K562 (cell line): Measurements from ENCODE around the gene OR8B12. TPM values are rescaled to one million over a fixed set of nuclear protein-coding genes. Genes with fewer than 3 reads are reported as not detected.

ENCODE experiments used
- ATAC-seq: fragments of 200-7000 bp; cut with Tn5 transposase; 3 replicates; pipeline ENCODE4 v1.9.1; 2020; ENCODE audit warnings: moderate library complexity
- BruUV-seq: library from RNA; stranded (reverse); fragments of 400-500 nt; replicated peaks from 2 replicates; lab custom pipeline; 2021; lab: Mats Ljungman, UMichigan
- CTCF ChIA-PET: fragments of 300-600 bp; formaldehyde crosslinking; extraction: SDS; loops from one replicate; lab custom pipeline; 2021; ENCODE audit warnings: low intra/inter-chr PET ratio; lab: Yijun Ruan, JAX
- POLR2A ChIA-PET: fragments of 300-600, 350-650 bp; sonication (Branson Sonifier 250); formaldehyde crosslinking; extraction: SDS; loops from one replicate; lab custom pipeline; 2021; ENCODE audit warnings: antibody characterized with exemption, inconsistent platforms; lab: Yijun Ruan, JAX
- DNase-seq, 4 experiments: peaks; one replicate each; pipeline versions ENCODE4 v3.0.0 to v3.0.0-alpha.2; 2011 to 2018; ENCODE audit warnings: low spot score in 3 of 4, mixed read lengths in 3 of 4; ENCODE audit errors: extremely low read depth in 1 of 4
- FAIRE-seq: peaks from 2 replicates; lab custom pipeline; 2011; peaks lifted over from hg19 to GRCh38; lab: Jason Lieb, UNC
- H2AFZ ChIP-seq: 2 replicates; pipeline ENCODE4 v1.6.0; 2011; ENCODE audit warnings: low read depth, low read length, control low read depth, inconsistent platforms
- H3K27ac ChIP-seq: fragments of 200-600 bp; 3 replicates; pipeline ENCODE4 v1.8.0; 2011; ENCODE audit warnings: low read depth, mild to moderate bottlenecking, control low read depth, inconsistent platforms, low read length, moderate library complexity, mixed read lengths; ENCODE audit errors: extremely low read depth
- H3K27me3 ChIP-seq, 2 experiments: fragments of 300-600 bp in 1 of 2; 2 replicates in 1 of 2; 3 replicates in 1 of 2; pipeline versions ENCODE4 v1.6.0 to v1.8.0; 2011; ENCODE audit warnings: inconsistent platforms in 2 of 2, low read length in 2 of 2, mild to moderate bottlenecking in 1 of 2, mixed read lengths in 1 of 2, moderate library complexity in 1 of 2; ENCODE audit not compliant: control insufficient read depth in 2 of 2, insufficient read depth in 2 of 2
- H3K36me3 ChIP-seq: fragments of 300-600 bp; 3 replicates; pipeline ENCODE4 v1.8.0; 2011; ENCODE audit warnings: mild to moderate bottlenecking, low read length, inconsistent platforms; ENCODE audit not compliant: control insufficient read depth, insufficient read depth
- H3K4me1 ChIP-seq, 2 experiments: fragments of 200-600 bp in 1 of 2; replicated peaks in 1 of 2; 2 replicates in 1 of 2; 3 replicates in 1 of 2; pipeline versions ENCODE4 v1.5.1 to v1.8.0; 2011; ENCODE audit warnings: inconsistent platforms in 2 of 2, low read length in 2 of 2, mild to moderate bottlenecking in 1 of 2, mixed read lengths in 1 of 2, moderate library complexity in 1 of 2; ENCODE audit not compliant: control insufficient read depth in 2 of 2, insufficient read depth in 2 of 2
- H3K4me2 ChIP-seq: 2 replicates; pipeline ENCODE4 v1.6.1; 2011; ENCODE audit warnings: low read length, control low read depth, inconsistent platforms, mixed read lengths; ENCODE audit not compliant: insufficient read depth
- H3K4me3 ChIP-seq: fragments of 200-600 bp; sonication (generic), shearing (Covaris generic); 2 replicates; pipeline ENCODE4 v1.5.1; 2016; ENCODE audit warnings: control low read depth, inconsistent platforms
- H3K79me2 ChIP-seq: fragments of 200-600 bp; 3 replicates; pipeline ENCODE4 v1.8.0; 2011; ENCODE audit warnings: low read length, inconsistent platforms; ENCODE audit not compliant: control insufficient read depth, insufficient read depth
- H3K9ac ChIP-seq, 2 experiments: 2 replicates each; pipeline versions ENCODE4 v1.6.0 to v1.6.1; 2011; ENCODE audit warnings: low read depth in 2 of 2, low read length in 2 of 2, control low read depth in 1 of 2, inconsistent platforms in 1 of 2, mild to moderate bottlenecking in 1 of 2, mixed read lengths in 1 of 2; ENCODE audit not compliant: insufficient read depth in 1 of 2
- H3K9me1 ChIP-seq: one replicate; pipeline ENCODE4 v1.6.0; 2011; ENCODE audit warnings: inconsistent platforms, mild to moderate bottlenecking, low read length, moderate library complexity; ENCODE audit not compliant: control insufficient read depth, insufficient read depth
- H3K9me3 ChIP-seq: replicated peaks from 2 replicates; pipeline ENCODE4 v1.5.1; 2011; ENCODE audit warnings: low read depth, low read length, inconsistent platforms; ENCODE audit not compliant: control insufficient read depth, insufficient read depth
- H4K20me1 ChIP-seq: replicated peaks from 2 replicates; pipeline ENCODE4 v1.6.1; 2011; ENCODE audit warnings: low read length, inconsistent platforms, mixed read lengths; ENCODE audit not compliant: control insufficient read depth, insufficient read depth
- CBX5 ChIP-seq: IDR thresholded peaks from 2 replicates; pipeline ENCODE4 v1.6.1; 2014; ENCODE audit warnings: low read depth, borderline replicate concordance
- E2F5 ChIP-seq: sonication (generic); formaldehyde crosslinking; IDR thresholded peaks from 2 replicates; pipeline ENCODE4 v1.8.0; 2022; ENCODE audit warnings: mild to moderate bottlenecking, missing genetic modification reagents
- HEY1 ChIP-seq: fragments of 250-450 bp; sonication (Bioruptor Pico); IDR thresholded peaks from 2 replicates; pipeline ENCODE4 v1.5.0; 2020; ENCODE audit warnings: mild to moderate bottlenecking, moderate library complexity, borderline replicate concordance
- LARP7 ChIP-seq: fragments of 450-650 bp; IDR thresholded peaks from 2 replicates; pipeline ENCODE4 v1.6.1; 2016
- TFAM ChIP-seq: fragments of 250-450 bp; sonication (Bioruptor Pico); conservative IDR thresholded peaks from 2 replicates; pipeline ENCODE4 v1.5.0; 2021; ENCODE audit warnings: mild to moderate bottlenecking, moderate library complexity
- XRCC3 ChIP-seq: fragments of 450-650 bp; IDR thresholded peaks from 2 replicates; pipeline ENCODE4 v1.6.1; 2017; ENCODE audit warnings: mild to moderate bottlenecking, moderate library complexity
- ZBTB11 ChIP-seq, 3 experiments: fragments of 200-800 bp in 1 of 3; fragments of 250-450 bp in 1 of 3; fragments of 450-650 bp in 1 of 3; sonication (Bioruptor Pico) in 1 of 3; sonication (Bioruptor generic) in 1 of 3; formaldehyde crosslinking in 1 of 3; IDR thresholded peaks; 2 replicates each; pipeline versions ENCODE4 v1.6.1 to v1.8.0; 2016 to 2022; ENCODE audit warnings: mild to moderate bottlenecking in 2 of 3, missing genetic modification characterization in 2 of 3, missing compliant biosample characterization in 1 of 3, moderate library complexity in 1 of 3
- ZNF212 ChIP-seq: fragments of 450-650 bp; formaldehyde crosslinking; IDR thresholded peaks from 2 replicates; pipeline ENCODE4 v1.4.0; 2020; ENCODE audit warnings: mild to moderate bottlenecking
- ZSCAN32 ChIP-seq: fragments of 450-650 bp; formaldehyde crosslinking; IDR thresholded peaks from 2 replicates; pipeline ENCODE4 v1.4.0; 2020; ENCODE audit warnings: mild to moderate bottlenecking, moderate library complexity
- WGBS: fragments of 100-300 bp; shearing (Covaris generic); methylation state at CpG from one replicate; pipeline ENCODE4 v1.1.6; 2016; ENCODE audit warnings: low coverage, mixed read lengths; ENCODE audit not compliant: insufficient coverage; ENCODE audit errors: missing lambda C conversion rate; 5-methylcytosine and 5-hydroxymethylcytosine counted together
- in situ Hi-C: fragments of 300-500 bp; cut with MboI; formaldehyde crosslinking; loops from 4 replicates; pipeline ENCODE4 v1.15.0; 2018; ENCODE audit warnings: inconsistent platforms, mixed read lengths
- intact Hi-C: fragments of 100-400 bp; cut with micrococcal nuclease; formaldehyde crosslinking; loops from 2 replicates; pipeline ENCODE4 v1.14.2; 2022
- polyA plus RNA-seq, 8 experiments: library from polyadenylated mRNA; depleted of rRNA in 4 of 8; stranded (reverse) in 5 of 8; unstranded in 3 of 8; fragments of >200 nt; fragmentation: Nextera tagmentation in 2 of 8; fragmentation: Illumina TruSeq in 1 of 8; extraction: Ambion mirVana in 2 of 8; extraction: Trizol in 1 of 8; gene quantifications; 2 replicates each; pipeline versions ENCODE4 v1.2.1 to v1.2.3, GENCODE V29; 2011 to 2014; ENCODE audit warnings: inconsistent platforms in 1 of 8, missing spikeins in 1 of 8
- total RNA-seq, 7 experiments: library from RNA; depleted of rRNA in 6 of 7; stranded (reverse); fragments of >200 nt in 6 of 7; fragmentation: Illumina TruSeq in 2 of 7; extraction: Trizol in 2 of 7; gene quantifications; 2 replicates each; pipeline versions ENCODE4 v1.2.1 to v1.2.3, GENCODE V29; 2011 to 2021; ENCODE audit warnings: low replicate concordance in 1 of 7
- TF ChIP-seq, protein P1 (sequence below), 2 experiments: fragments of 450-650 bp in 1 of 2; sonication (generic) in 1 of 2; formaldehyde crosslinking in 1 of 2; IDR thresholded peaks in 1 of 2; conservative IDR thresholded peaks in 1 of 2; 2 replicates each; pipeline versions ENCODE4 v1.6.1 to v1.8.1; 2016 to 2023; ENCODE audit warnings: mild to moderate bottlenecking in 2 of 2, moderate library complexity in 2 of 2, inconsistent platforms in 1 of 2, missing genetic modification reagents in 1 of 2
- TF ChIP-seq, protein P2 (sequence below): fragments of 250-450 bp; sonication (Bioruptor Pico); IDR thresholded peaks from 2 replicates; pipeline ENCODE4 v1.4.0; 2020
- TF ChIP-seq, protein P3 (sequence below): fragments of 250-450 bp; sonication (Bioruptor Pico); IDR thresholded peaks from 2 replicates; pipeline ENCODE4 v1.4.0; 2020; ENCODE audit warnings: mild to moderate bottlenecking

OR8B12 gene
- total and polyA plus RNA-seq, 9 of the 15 experiments (the other 6 are each of a cell fraction or from before 2014, with no cell fraction given): 0.06 TPM; not detected in 8

DNA sequence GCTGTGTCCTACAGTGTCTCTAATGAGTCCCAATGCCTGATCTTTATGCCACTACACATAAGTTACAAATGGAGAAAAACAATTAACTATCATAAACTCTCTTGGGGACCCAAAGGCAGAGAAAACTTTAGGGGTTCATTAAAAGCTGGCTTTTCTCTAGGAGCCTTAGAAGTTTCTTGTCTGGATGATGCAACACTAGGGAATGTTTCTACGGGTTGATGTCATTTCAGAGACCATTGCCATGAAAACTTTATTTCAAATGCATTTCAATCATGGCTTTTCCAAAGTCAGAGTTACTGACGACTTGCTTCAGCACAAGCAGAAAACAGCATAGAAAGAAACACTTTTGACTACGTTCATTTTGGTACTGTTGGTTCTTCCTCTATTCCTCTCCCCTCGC, 8.5 kb upstream of the OR8B12 start (continued):
- TF ChIP-seq, protein P1, sequence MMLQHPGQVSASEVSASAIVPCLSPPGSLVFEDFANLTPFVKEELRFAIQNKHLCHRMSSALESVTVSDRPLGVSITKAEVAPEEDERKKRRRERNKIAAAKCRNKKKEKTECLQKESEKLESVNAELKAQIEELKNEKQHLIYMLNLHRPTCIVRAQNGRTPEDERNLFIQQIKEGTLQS (IDR thresholded peaks at IDR 0.05): peak; percentile 92
- TF ChIP-seq, protein P1 (CRISPR knock-in tag; conservative IDR thresholded peaks at IDR 0.05): no peak
- no peak for TF ChIP-seq XRCC3
- TF ChIP-seq ZSCAN32 (CRISPR knock-in tag): peak; percentile 81; the same call in 1 of the 2 replicates

DNA sequence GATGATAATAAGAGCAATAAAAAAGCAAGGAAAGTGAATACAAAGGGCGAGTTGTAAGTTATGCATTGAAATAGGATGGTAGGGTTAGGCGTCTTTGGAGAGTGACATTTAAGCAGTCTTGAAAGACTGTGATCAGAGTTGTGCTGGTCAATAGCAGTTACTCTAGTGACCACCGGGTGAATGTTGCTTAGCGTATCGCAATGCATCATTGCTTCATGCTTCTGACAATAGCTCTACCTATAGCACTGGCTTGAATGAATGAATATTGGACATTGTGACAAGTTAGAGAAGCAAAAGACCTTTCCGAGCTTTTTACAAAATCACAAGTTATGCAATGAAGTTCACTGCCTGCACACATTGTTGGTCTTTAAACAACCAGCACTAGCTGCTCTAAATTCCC, 7.7 kb upstream of the OR8B12 start:
- WGBS: 53% methylated on average over 6 of the region's 6 CpGs
- BruUV-seq: no TSS peak
- no peaks in the 10 kb centered on the region for H3K27me3 ChIP-seq
- H3K4me2 ChIP-seq: no peak overlapping the region
- H2AFZ ChIP-seq: no peak overlapping the region
- no peaks in the 10 kb centered on the region for H3K9me3 ChIP-seq
- DNase-seq (no peak), ATAC-seq (peak; percentile 84), FAIRE-seq (no peak)
- no peaks in the 10 kb centered on the region for H3K79me2 ChIP-seq
- no peak overlapping the region for H3K4me3 ChIP-seq
- no peaks in the 10 kb centered on the region for H4K20me1 ChIP-seq
- no peak overlapping the region for H3K27ac ChIP-seq
- CTCF ChIA-PET: no interaction called here
- POLR2A ChIA-PET: interaction anchor here (0.7 kb wide), 1 partner anchor 81 kb away, joined by 4 read pairs; no protein-coding TSS in a partner anchor
- intact Hi-C loops (no loop called here), in situ Hi-C loops (no loop called here)
- no peaks in the 10 kb centered on the region for H3K4me1 ChIP-seq
- no peaks in the 10 kb centered on the region for H3K9me1 ChIP-seq
- H3K36me3 ChIP-seq: no peaks in the 10 kb centered on the region
- H3K9ac ChIP-seq: no peak overlapping the region
- TF ChIP-seq CBX5 (no peak), ZNF212 (CRISPR knock-in tag) (0 out of 2 replicates have a peak, but pooled peaks have one; percentile 31), E2F5 (CRISPR knock-in tag) (no peak), LARP7 (no peak), ZBTB11 (CRISPR knock-in tag; IDR thresholded peaks at IDR 0.05) (no peak), TFAM (CRISPR knock-in tag) (no peak), HEY1 (CRISPR knock-in tag) (no peak)
- TF ChIP-seq, protein P2, sequence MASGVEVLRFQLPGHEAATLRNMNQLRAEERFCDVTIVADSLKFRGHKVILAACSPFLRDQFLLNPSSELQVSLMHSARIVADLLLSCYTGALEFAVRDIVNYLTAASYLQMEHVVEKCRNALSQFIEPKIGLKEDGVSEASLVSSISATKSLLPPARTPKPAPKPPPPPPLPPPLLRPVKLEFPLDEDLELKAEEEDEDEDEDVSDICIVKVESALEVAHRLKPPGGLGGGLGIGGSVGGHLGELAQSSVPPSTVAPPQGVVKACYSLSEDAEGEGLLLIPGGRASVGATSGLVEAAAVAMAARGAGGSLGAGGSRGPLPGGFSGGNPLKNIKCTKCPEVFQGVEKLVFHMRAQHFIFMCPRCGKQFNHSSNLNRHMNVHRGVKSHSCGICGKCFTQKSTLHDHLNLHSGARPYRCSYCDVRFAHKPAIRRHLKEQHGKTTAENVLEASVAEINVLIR (CRISPR knock-in tag): no peak
- TF ChIP-seq, protein P3, sequence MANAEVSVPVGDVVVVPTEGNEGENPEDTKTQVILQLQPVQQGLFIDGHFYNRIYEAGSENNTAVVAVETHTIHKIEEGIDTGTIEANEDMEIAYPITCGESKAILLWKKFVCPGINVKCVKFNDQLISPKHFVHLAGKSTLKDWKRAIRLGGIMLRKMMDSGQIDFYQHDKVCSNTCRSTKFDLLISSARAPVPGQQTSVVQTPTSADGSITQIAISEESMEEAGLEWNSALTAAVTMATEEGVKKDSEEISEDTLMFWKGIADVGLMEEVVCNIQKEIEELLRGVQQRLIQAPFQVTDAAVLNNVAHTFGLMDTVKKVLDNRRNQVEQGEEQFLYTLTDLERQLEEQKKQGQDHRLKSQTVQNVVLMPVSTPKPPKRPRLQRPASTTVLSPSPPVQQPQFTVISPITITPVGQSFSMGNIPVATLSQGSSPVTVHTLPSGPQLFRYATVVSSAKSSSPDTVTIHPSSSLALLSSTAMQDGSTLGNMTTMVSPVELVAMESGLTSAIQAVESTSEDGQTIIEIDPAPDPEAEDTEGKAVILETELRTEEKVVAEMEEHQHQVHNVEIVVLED (CRISPR knock-in tag): 0 out of 2 replicates have a peak, but pooled peaks have one; percentile 17
